H1 (cell line): ENCODE results near the gene RARA.

Source experiments
- CEBPB ChIP-seq: IDR thresholded peaks from 2 replicates; pipeline ENCODE4 v1.6.1; 2012; ENCODE audit warnings: low read depth, low read length
- CHD2 ChIP-seq: IDR thresholded peaks from 2 replicates; pipeline ENCODE4 v1.6.1; 2012; ENCODE audit warnings: low read length, improper control_type of control experiment
- EGR1 ChIP-seq: IDR thresholded peaks from 2 replicates; pipeline ENCODE4 v1.6.1; 2011; ENCODE audit warnings: low read depth, low read length, borderline replicate concordance
- EP300 ChIP-seq, 2 experiments: IDR thresholded peaks; 1 replicate in 1 of 2; 2 replicates in 1 of 2; pipeline ENCODE4 v1.6.1; 2011 to 2012; ENCODE audit warnings: low read depth in 2 of 2, low read length in 2 of 2, mild to moderate bottlenecking in 2 of 2, borderline replicate concordance in 1 of 2, inconsistent platforms in 1 of 2, moderate library complexity in 1 of 2
- EZH2 ChIP-seq: fragments of 200-600 bp; sonication (generic); IDR thresholded peaks from 2 replicates; pipeline ENCODE4 v1.7.1; 2012; ENCODE audit warnings: low read depth, mild to moderate bottlenecking, moderate library complexity, low read length, inconsistent platforms; ENCODE audit not compliant: severe bottlenecking
- FOSL1 ChIP-seq: IDR thresholded peaks from 2 replicates; pipeline ENCODE4 v1.6.1; 2011; ENCODE audit warnings: mild to moderate bottlenecking, low read depth, low read length, moderate library complexity; ENCODE audit not compliant: insufficient read depth
- KDM5A ChIP-seq: fragments of 200-600 bp; IDR thresholded peaks from 2 replicates; pipeline ENCODE4 v1.7.1; 2012; ENCODE audit warnings: mild to moderate bottlenecking, low read length, inconsistent platforms, mixed read lengths
- POLR2A ChIP-seq, 2 experiments: IDR thresholded peaks; 1 replicate in 1 of 2; 2 replicates in 1 of 2; pipeline ENCODE4 v1.6.1; 2011; ENCODE audit warnings: low read depth in 2 of 2, low read length in 2 of 2, mild to moderate bottlenecking in 2 of 2; ENCODE audit errors: control extremely low read depth in 1 of 2
- RAD21 ChIP-seq, 2 experiments: IDR thresholded peaks in 1 of 2; conservative IDR thresholded peaks in 1 of 2; 2 replicates each; pipeline ENCODE4 v1.6.1; 2011; ENCODE audit warnings: low read depth in 2 of 2, low read length in 2 of 2, improper control_type of control experiment in 1 of 2, inconsistent platforms in 1 of 2, mild to moderate bottlenecking in 1 of 2, moderate library complexity in 1 of 2
- TBP ChIP-seq: IDR thresholded peaks from 2 replicates; pipeline ENCODE4 v1.6.1; 2011; ENCODE audit warnings: low read depth, low read length, improper control_type of control experiment
- TF ChIP-seq, protein P1 (sequence below), 3 experiments: IDR thresholded peaks; 1 replicate in 2 of 3; 2 replicates in 1 of 3; pipeline versions ENCODE4 v1.5.1 to v1.6.1; 2011; ENCODE audit warnings: low read length in 3 of 3, mild to moderate bottlenecking in 3 of 3, inconsistent platforms in 2 of 3, low read depth in 1 of 3, moderate library complexity in 1 of 3; ENCODE audit not compliant: insufficient read depth in 1 of 3; ENCODE audit errors: control extremely low read depth in 1 of 3

DNA sequence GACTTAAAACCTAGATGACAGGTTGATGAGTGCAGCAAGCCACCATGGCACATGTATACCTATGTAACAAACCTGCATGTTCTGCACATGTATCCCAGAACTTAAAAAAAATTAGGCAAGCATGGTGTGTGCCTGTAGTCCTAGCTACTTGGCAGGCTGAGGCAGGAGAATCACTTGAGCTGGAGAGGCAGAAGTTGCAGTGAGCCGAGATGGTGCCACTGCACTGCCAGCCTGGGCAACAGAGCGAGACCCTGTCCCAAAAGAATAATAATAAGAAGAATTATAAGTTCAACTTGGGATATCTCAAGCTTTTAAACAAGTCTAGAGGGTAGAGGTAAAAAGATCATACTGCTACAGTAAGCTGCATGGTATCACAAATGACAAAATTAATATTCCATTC, 11.5 kb upstream of the RARA start:
- TF ChIP-seq EZH2: no peak
- TF ChIP-seq CEBPB: no peak
- TF ChIP-seq, protein P1, sequence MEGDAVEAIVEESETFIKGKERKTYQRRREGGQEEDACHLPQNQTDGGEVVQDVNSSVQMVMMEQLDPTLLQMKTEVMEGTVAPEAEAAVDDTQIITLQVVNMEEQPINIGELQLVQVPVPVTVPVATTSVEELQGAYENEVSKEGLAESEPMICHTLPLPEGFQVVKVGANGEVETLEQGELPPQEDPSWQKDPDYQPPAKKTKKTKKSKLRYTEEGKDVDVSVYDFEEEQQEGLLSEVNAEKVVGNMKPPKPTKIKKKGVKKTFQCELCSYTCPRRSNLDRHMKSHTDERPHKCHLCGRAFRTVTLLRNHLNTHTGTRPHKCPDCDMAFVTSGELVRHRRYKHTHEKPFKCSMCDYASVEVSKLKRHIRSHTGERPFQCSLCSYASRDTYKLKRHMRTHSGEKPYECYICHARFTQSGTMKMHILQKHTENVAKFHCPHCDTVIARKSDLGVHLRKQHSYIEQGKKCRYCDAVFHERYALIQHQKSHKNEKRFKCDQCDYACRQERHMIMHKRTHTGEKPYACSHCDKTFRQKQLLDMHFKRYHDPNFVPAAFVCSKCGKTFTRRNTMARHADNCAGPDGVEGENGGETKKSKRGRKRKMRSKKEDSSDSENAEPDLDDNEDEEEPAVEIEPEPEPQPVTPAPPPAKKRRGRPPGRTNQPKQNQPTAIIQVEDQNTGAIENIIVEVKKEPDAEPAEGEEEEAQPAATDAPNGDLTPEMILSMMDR (IDR thresholded peaks at IDR 0.05; ENCODE audit: control extremely low read depth in 1 of 3, insufficient read depth in 1 of 3, low read depth in 1 of 3, low read length in 3 of 3): no peak
- no peak for TF ChIP-seq CHD2
- TF ChIP-seq RAD21 (IDR thresholded peaks at IDR 0.05 in 1 of 2, conservative IDR thresholded peaks at IDR 0.05 in 1 of 2; ENCODE audit: low read depth in 2 of 2, low read length in 2 of 2): no peak
- no peak for TF ChIP-seq EP300 (IDR thresholded peaks at IDR 0.05; ENCODE audit: borderline replicate concordance in 1 of 2, low read depth in 2 of 2, low read length in 2 of 2)
- no peak for TF ChIP-seq EGR1
- TF ChIP-seq FOSL1: no peak
- TF ChIP-seq POLR2A (IDR thresholded peaks at IDR 0.05; ENCODE audit: control extremely low read depth in 1 of 2, low read depth in 2 of 2, low read length in 2 of 2): no peak
- TF ChIP-seq KDM5A: no peak
- TF ChIP-seq TBP: no peak
